ENCODE measurements around the gene CAPN11.
"Not testable (repeated sequence)": the region's sequence is repeated elsewhere in the genome, so short reads cannot be mapped to it uniquely, and the experiment has no call there.

Gene CAPN11

GRCh38 chr6:44157152-44157521 is 1.5 kb upstream of the CAPN11 start:
- DNase-seq: no peak

- peak; percentile 12 for DNase-seq
Measured at GRCh38 chr6:44161997-44162338, 3.3 kb downstream of the CAPN11 start.

GRCh38 chr6:44162876-44163625 is 4.4 kb downstream of the CAPN11 start:
- no peak for DNase-seq

- no peak for DNase-seq
Measured at GRCh38 chr6:44166116-44166515, 7.5 kb downstream of the CAPN11 start.

- DNase-seq: no peak
Measured at GRCh38 chr6:44166591-44167184, 8.1 kb downstream of the CAPN11 start.

GRCh38 chr6:44167567-44167966 is 8.9 kb downstream of the CAPN11 start:
- DNase-seq: peak; percentile 3

GRCh38 chr6:44169154-44169553 is 10.5 kb downstream of the CAPN11 start:
- DNase-seq: no peak

- no peak for DNase-seq
Measured at GRCh38 chr6:44169886-44170570, 11.4 kb downstream of the CAPN11 start.

- no peak for DNase-seq
Measured at GRCh38 chr6:44171899-44172546, 13.4 kb downstream of the CAPN11 start.

GRCh38 chr6:44172731-44173500 is 14.3 kb downstream of the CAPN11 start:
- peak; percentile 25 for DNase-seq

GRCh38 chr6:44176130-44176761 is 17.6 kb downstream of the CAPN11 start:
- no peak for DNase-seq

- DNase-seq: no peak
Measured at GRCh38 chr6:44176762-44177509, 18.3 kb downstream of the CAPN11 start.

- no peak for DNase-seq
Measured at GRCh38 chr6:44177691-44178423, 19.2 kb downstream of the CAPN11 start.

GRCh38 chr6:44178424-44179071 is 19.9 kb downstream of the CAPN11 start:
- DNase-seq: no peak

- DNase-seq: no peak
Measured at GRCh38 chr6:44179072-44179536, 20.5 kb downstream of the CAPN11 start.

GRCh38 chr6:44179648-44180047 is 21.0 kb downstream of the CAPN11 start:
- no peak for DNase-seq

- no peak for DNase-seq
Measured at GRCh38 chr6:44180406-44180805, 21.8 kb downstream of the CAPN11 start.

GRCh38 chr6:44180886-44181285 is 22.3 kb downstream of the CAPN11 start:
- DNase-seq: no peak

GRCh38 chr6:44181784-44182183 is 23.2 kb downstream of the CAPN11 start:
- not testable (repeated sequence) for DNase-seq

- no peak for DNase-seq
Measured at GRCh38 chr6:44182911-44183390, 24.3 kb downstream of the CAPN11 start.
